ENCODE data around the gene PREPL. TPM values are rescaled to one million over a fixed set of nuclear protein-coding genes. Genes with fewer than 3 reads are reported as not detected.
A peak's percentile ranks its signal among the peaks of the same experiment; 100 is the strongest.

Gene PREPL
- total and polyA plus RNA-seq, 2 donors from 2014 or later = 32.1 to 67.9 TPM

DNA sequence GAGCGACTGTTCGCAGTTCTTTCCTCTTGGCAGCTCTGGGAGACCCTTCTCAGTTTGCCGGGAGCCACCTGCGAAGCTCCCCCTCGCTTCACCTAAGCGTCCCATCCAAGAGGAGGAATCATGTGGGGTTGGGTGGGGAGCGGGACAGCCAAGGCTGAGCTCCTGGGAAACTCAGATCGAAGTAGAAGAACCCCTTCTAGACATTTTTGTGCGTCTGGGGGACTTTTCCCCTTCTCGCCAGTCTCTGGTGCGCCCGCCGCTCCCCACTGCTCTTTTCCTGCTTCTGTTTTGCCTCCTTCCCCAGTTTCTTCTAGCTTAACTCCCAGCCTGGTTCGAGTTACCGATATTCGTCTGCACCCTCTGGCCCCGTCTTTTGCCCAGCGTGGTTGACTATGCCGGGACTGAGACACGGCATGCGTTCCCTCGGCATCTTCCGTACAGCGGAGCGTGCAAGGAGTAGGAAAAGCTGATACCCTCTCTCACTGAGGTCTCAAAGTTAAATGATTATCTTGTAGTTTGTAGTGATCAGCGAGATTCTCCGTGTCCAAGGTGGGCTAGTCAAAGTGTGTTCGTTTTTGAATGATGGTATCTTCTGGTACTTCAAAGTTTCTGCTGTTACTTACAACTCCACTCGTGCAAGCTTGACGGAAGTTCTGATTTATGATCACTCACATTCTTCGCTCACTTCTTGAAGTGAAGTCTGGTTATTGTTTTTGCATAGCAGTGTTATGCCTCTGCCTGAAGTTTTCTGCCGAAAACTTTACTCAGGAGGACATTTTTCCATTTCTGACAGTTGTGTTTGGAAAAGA, 1.1 kb upstream of the PREPL start:
- Histone ChIP-seq H3K27me3 (ENCODE audit: control insufficient read depth, insufficient read depth, low read length) (no peaks in the 10 kb centered on the region), H3K9ac (ENCODE audit: low read length in 3 of 3) (peak overlapping the region; percentile 75 to 97 (median 88)), H3K36me3 (ENCODE audit: control insufficient read depth in 2 of 3, insufficient read depth in 3 of 3, low read length in 3 of 3) (no peaks in the 10 kb centered on the region), H3K27ac (ENCODE audit: low read depth in 2 of 2, low read length in 2 of 2) (peak overlapping the region; percentile 99), H3K4me1 (ENCODE audit: control insufficient read depth in 2 of 3, insufficient read depth in 2 of 3, low read depth in 1 of 3, low read length in 3 of 3) (peaks cover 3 to 12% (median 4%) of the 10 kb centered on the region in 3 donors), H3K4me3 (ENCODE audit: low read length in 3 of 3) (peak overlapping the region; percentile 93 to 99 (median 95)), H3K9me3 (ENCODE audit: control insufficient read depth in 2 of 3, insufficient read depth in 1 of 3, low read length in 3 of 3) (no peaks in the 10 kb centered on the region)
- no peak for FAIRE-seq
- intact Hi-C loops (cut with DNase I) = no loop called here
- TF ChIP-seq, protein P1, sequence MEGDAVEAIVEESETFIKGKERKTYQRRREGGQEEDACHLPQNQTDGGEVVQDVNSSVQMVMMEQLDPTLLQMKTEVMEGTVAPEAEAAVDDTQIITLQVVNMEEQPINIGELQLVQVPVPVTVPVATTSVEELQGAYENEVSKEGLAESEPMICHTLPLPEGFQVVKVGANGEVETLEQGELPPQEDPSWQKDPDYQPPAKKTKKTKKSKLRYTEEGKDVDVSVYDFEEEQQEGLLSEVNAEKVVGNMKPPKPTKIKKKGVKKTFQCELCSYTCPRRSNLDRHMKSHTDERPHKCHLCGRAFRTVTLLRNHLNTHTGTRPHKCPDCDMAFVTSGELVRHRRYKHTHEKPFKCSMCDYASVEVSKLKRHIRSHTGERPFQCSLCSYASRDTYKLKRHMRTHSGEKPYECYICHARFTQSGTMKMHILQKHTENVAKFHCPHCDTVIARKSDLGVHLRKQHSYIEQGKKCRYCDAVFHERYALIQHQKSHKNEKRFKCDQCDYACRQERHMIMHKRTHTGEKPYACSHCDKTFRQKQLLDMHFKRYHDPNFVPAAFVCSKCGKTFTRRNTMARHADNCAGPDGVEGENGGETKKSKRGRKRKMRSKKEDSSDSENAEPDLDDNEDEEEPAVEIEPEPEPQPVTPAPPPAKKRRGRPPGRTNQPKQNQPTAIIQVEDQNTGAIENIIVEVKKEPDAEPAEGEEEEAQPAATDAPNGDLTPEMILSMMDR (IDR thresholded peaks at IDR 0.05; ENCODE audit: borderline replicate concordance, extremely low read depth, insufficient read depth) = no peak
- DNase-seq = peak in 4 of 5 donors; percentile 44 to 78 (median 70)

DNA sequence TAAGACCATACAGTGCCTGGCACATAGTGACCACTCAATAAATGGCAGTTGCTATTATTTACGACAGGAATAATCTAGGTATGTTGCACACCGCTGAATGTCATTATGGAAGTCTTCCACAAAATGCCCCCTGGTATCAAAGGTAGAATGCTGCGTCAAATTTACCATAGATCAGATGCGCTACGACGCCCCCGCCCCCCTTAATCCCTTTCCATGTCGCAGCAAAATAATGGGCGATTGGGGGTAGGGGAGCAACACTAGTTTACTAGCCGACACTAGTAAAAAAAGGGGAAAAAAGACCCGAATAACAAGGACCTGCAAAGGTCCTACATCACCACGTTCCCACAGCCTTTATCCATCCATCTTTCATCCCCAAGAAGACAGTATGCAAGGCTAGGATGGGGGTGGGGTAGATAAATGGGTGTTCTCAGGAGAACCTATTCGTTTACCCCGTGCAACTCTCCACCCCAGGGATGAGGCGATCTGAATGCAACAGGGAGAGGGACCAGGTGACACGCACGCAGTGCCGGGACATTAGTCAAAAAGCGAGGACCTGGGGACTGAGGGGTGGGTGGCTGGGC, 455 bp downstream of the PREPL start:
- Histone ChIP-seq H3K4me1 (ENCODE audit: control insufficient read depth in 2 of 3, insufficient read depth in 2 of 3, low read depth in 1 of 3, low read length in 3 of 3) (peaks cover 3 to 12% (median 4%) of the 10 kb centered on the region in 3 donors), H3K9me3 (ENCODE audit: control insufficient read depth in 2 of 3, insufficient read depth in 1 of 3, low read length in 3 of 3) (no peaks in the 10 kb centered on the region), H3K9ac (ENCODE audit: low read length in 3 of 3) (peak overlapping the region; percentile 75 to 97 (median 88)), H3K36me3 (ENCODE audit: control insufficient read depth in 2 of 3, insufficient read depth in 3 of 3, low read length in 3 of 3) (no peaks in the 10 kb centered on the region), H3K4me3 (ENCODE audit: low read length in 3 of 3) (peak overlapping the region; percentile 93 to 99 (median 95)), H3K27me3 (ENCODE audit: control insufficient read depth, insufficient read depth, low read length) (no peaks in the 10 kb centered on the region), H3K27ac (ENCODE audit: low read depth in 2 of 2, low read length in 2 of 2) (peak overlapping the region; percentile 99)
- DNase-seq = peak in 1 of 5 donors; percentile 73
- intact Hi-C loops (cut with DNase I) = no loop called here
- TF ChIP-seq, protein P1 (IDR thresholded peaks at IDR 0.05; ENCODE audit: borderline replicate concordance, extremely low read depth, insufficient read depth) = no peak
- FAIRE-seq = no peak

DNA sequence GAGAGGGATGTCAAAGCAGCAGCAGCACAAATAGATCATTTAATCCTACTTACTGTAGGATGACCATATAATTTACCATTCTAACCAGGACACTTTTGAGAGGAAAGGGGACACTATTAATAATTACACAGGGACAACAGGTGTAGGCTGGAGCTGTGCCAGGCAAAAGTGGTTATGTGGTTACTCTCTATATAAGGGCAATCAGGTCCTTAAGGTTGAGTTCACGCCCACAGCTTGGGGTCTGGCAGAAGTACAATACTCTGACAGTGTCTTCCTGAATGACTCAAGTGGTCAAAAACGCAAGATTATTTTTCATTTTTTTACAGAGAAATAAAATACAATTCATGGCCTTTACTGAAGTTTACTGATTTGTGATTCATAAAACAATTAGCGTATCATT, 2.8 kb downstream of the PREPL start:
- FAIRE-seq (no peak), DNase-seq (peak in 1 of 5 donors; percentile 15)
- no peaks in the 10 kb centered on the region for H3K27me3 ChIP-seq (ENCODE audit: control insufficient read depth, insufficient read depth, low read length)
- no peaks in the 10 kb centered on the region for H3K36me3 ChIP-seq (ENCODE audit: control insufficient read depth in 2 of 3, insufficient read depth in 3 of 3, low read length in 3 of 3)
- H3K4me1 ChIP-seq (ENCODE audit: control insufficient read depth in 2 of 3, insufficient read depth in 2 of 3, low read depth in 1 of 3, low read length in 3 of 3) = peaks cover 3 to 12% (median 4%) of the 10 kb centered on the region in 3 donors
- TF ChIP-seq, protein P1 (IDR thresholded peaks at IDR 0.05; ENCODE audit: borderline replicate concordance, extremely low read depth, insufficient read depth) = no peak
- no peak overlapping the region for H3K4me3 ChIP-seq (ENCODE audit: low read length in 3 of 3)
- H3K9me3 ChIP-seq (ENCODE audit: control insufficient read depth in 2 of 3, insufficient read depth in 1 of 3, low read length in 3 of 3) = no peaks in the 10 kb centered on the region
- no peak overlapping the region for H3K9ac ChIP-seq (ENCODE audit: low read length in 3 of 3)
- no peak overlapping the region for H3K27ac ChIP-seq (ENCODE audit: low read depth in 2 of 2, low read length in 2 of 2)
- intact Hi-C loops (cut with DNase I) = no loop called here

All from kidney (tissue), 14 donors.